SK-N-SH (cell line): ENCODE measurements around the gene DNAJC18. TPM values are rescaled to one million over a fixed set of nuclear protein-coding genes. Genes with fewer than 3 reads are reported as not detected.

Experiments used
- CTCF ChIA-PET: fragments of 300-600, 350-600 bp; formaldehyde crosslinking; extraction: SDS; loops from one replicate; lab custom pipeline; 2021; lab: Yijun Ruan, JAX
- POLR2A ChIA-PET: fragments of 350-600 bp; sonication (Branson Sonifier 250); formaldehyde crosslinking; extraction: SDS; loops from one replicate; lab custom pipeline; 2020; ENCODE audit warnings: antibody characterized with exemption, inconsistent platforms; lab: Yijun Ruan, JAX
- DNase-seq: peaks from one replicate; pipeline ENCODE4 v3.0.0; 2012
- H2AFZ ChIP-seq: fragments of 200-600 bp; sonication (generic); 2 replicates; pipeline ENCODE4 v1.8.1; 2016; ENCODE audit warnings: antibody characterized with exemption, mild to moderate bottlenecking, low read depth
- H3F3A ChIP-seq: fragments of 200-600 bp; sonication (generic); replicated peaks from 2 replicates; pipeline ENCODE3; 2016; ENCODE audit warnings: antibody characterized with exemption, mild to moderate bottlenecking; ENCODE audit not compliant: insufficient read depth
- H3K27ac ChIP-seq, 2 experiments: fragments of 200-500 bp in 1 of 2; fragments of 200-600 bp in 1 of 2; sonication (Bioruptor generic) in 1 of 2; sonication (generic), shearing (Covaris generic) in 1 of 2; 2 replicates each; pipeline versions ENCODE4 v1.5.1 to v1.6.1; 2014 to 2016; ENCODE audit warnings: low read depth in 2 of 2, inconsistent platforms in 1 of 2, low read length in 1 of 2, mild to moderate bottlenecking in 1 of 2, mixed read lengths in 1 of 2
- H3K27me3 ChIP-seq: fragments of 200-600 bp; sonication (generic), shearing (Covaris generic); 2 replicates; pipeline ENCODE4 v1.6.1; 2016; ENCODE audit warnings: mixed run types; ENCODE audit not compliant: insufficient read depth
- H3K36me3 ChIP-seq, 2 experiments: fragments of 200-500 bp in 1 of 2; fragments of 200-600 bp in 1 of 2; sonication (Bioruptor generic) in 1 of 2; sonication (generic) in 1 of 2; replicated peaks in 1 of 2; 2 replicates each; pipeline versions ENCODE3 to v1.5.1; 2014 to 2016; ENCODE audit warnings: low read length in 1 of 2, mild to moderate bottlenecking in 1 of 2; ENCODE audit not compliant: insufficient read depth in 2 of 2, control insufficient read depth in 1 of 2
- H3K4me1 ChIP-seq, 2 experiments: fragments of 200-500 bp in 1 of 2; fragments of 200-600 bp in 1 of 2; sonication (Bioruptor generic) in 1 of 2; sonication (generic), shearing (Covaris generic) in 1 of 2; 2 replicates each; pipeline versions ENCODE4 v1.5.1 to v1.6.1; 2014 to 2016; ENCODE audit warnings: low read depth in 1 of 2, low read length in 1 of 2, mixed run types in 1 of 2; ENCODE audit not compliant: insufficient read depth in 2 of 2, control insufficient read depth in 1 of 2
- H3K4me2 ChIP-seq: fragments of 200-600 bp; sonication (generic), shearing (Covaris generic); 2 replicates; pipeline ENCODE4 v1.6.1; 2017; ENCODE audit warnings: mixed run types
- H3K4me3 ChIP-seq, 2 experiments: fragments of 200-500 bp in 1 of 2; fragments of 200-600 bp in 1 of 2; sonication (Bioruptor generic) in 1 of 2; sonication (generic), shearing (Covaris generic) in 1 of 2; 2 replicates each; pipeline versions ENCODE4 v1.5.1 to v1.8.1; 2014 to 2016; ENCODE audit warnings: low read depth in 2 of 2, inconsistent platforms in 1 of 2, low read length in 1 of 2, mild to moderate bottlenecking in 1 of 2, mixed read lengths in 1 of 2, moderate library complexity in 1 of 2
- H3K79me2 ChIP-seq: fragments of 200-600 bp; sonication (generic); 2 replicates; pipeline ENCODE4 v1.8.1; 2017; ENCODE audit warnings: mild to moderate bottlenecking; ENCODE audit not compliant: insufficient read depth
- H3K9ac ChIP-seq: fragments of 200-600 bp; sonication (generic); 2 replicates; pipeline ENCODE4 v1.6.1; 2017; ENCODE audit warnings: mixed run types
- H3K9me2 ChIP-seq: fragments of 200-600 bp; sonication (generic); 2 replicates; pipeline ENCODE4 v1.6.1; 2017; ENCODE audit warnings: mixed run types
- H3K9me3 ChIP-seq: fragments of 200-600 bp; sonication (generic); 2 replicates; pipeline ENCODE4 v1.6.1; 2017; ENCODE audit warnings: mixed run types, mild to moderate bottlenecking, moderate library complexity
- H4K20me1 ChIP-seq: fragments of 200-600 bp; sonication (generic); 2 replicates; pipeline ENCODE4 v1.6.1; 2017; ENCODE audit warnings: mild to moderate bottlenecking, mixed run types; ENCODE audit not compliant: insufficient read depth
- CTCF ChIP-seq: fragments of 200-600 bp; sonication (generic); IDR thresholded peaks from 2 replicates; pipeline ENCODE4 v1.6.1; 2017; ENCODE audit warnings: antibody characterized with exemption, mild to moderate bottlenecking, moderate library complexity
- EP300 ChIP-seq, 2 experiments: IDR thresholded peaks; 2 replicates each; pipeline versions ENCODE4 v1.4.0 to v1.6.1; 2012; ENCODE audit warnings: borderline replicate concordance in 1 of 2, low read depth in 1 of 2, low read length in 1 of 2
- EZH2phosphoT487 ChIP-seq: fragments of 200-600 bp; sonication (generic); IDR thresholded peaks from 2 replicates; pipeline ENCODE4 v1.6.1; 2017; ENCODE audit warnings: low read depth, mixed run types, mild to moderate bottlenecking, antibody characterized with exemption, moderate library complexity, borderline replicate concordance
- FOSL2 ChIP-seq: IDR thresholded peaks from 2 replicates; pipeline ENCODE4 v1.4.0; 2012; ENCODE audit warnings: low read depth, mild to moderate bottlenecking, moderate library complexity, borderline replicate concordance
- FOXJ3 ChIP-seq: sonication (generic); formaldehyde crosslinking; IDR thresholded peaks from 2 replicates; pipeline ENCODE4 v1.5.1; 2020; ENCODE audit warnings: mild to moderate bottlenecking, missing genetic modification reagents
- FOXM1 ChIP-seq: IDR thresholded peaks from 2 replicates; pipeline ENCODE4 v1.4.0; 2012; ENCODE audit warnings: low read depth, mild to moderate bottlenecking
- GATA2 ChIP-seq: sonication (generic); formaldehyde crosslinking; IDR thresholded peaks from 2 replicates; pipeline ENCODE4 v1.5.0; 2020; ENCODE audit warnings: mild to moderate bottlenecking, missing genetic modification reagents
- JUND ChIP-seq: IDR thresholded peaks from 2 replicates; pipeline ENCODE4 v1.4.0; 2012
- PBX3 ChIP-seq: IDR thresholded peaks from 2 replicates; pipeline ENCODE4; 2012
- POLR2AphosphoS5 ChIP-seq: IDR thresholded peaks from 2 replicates; pipeline ENCODE4 v1.6.1; 2012; ENCODE audit warnings: low read depth, low read length
- RAD21 ChIP-seq: IDR thresholded peaks from 2 replicates; pipeline ENCODE4 v1.6.1; 2012; ENCODE audit warnings: mild to moderate bottlenecking, low read length
- RFX5 ChIP-seq: IDR thresholded peaks from 2 replicates; pipeline ENCODE4 v1.6.1; 2012; ENCODE audit warnings: mild to moderate bottlenecking, improper control_type of control experiment, low read length
- SMC3 ChIP-seq: IDR thresholded peaks from 2 replicates; pipeline ENCODE4 v1.6.1; 2012; ENCODE audit warnings: low read depth, low read length, improper control_type of control experiment
- TAF1 ChIP-seq: IDR thresholded peaks from 2 replicates; pipeline ENCODE4 v1.6.1; 2012; ENCODE audit warnings: low read depth, mild to moderate bottlenecking, low read length, moderate library complexity, borderline replicate concordance
- USF1 ChIP-seq: IDR thresholded peaks from 2 replicates; pipeline ENCODE4 v1.4.0; 2012; ENCODE audit warnings: low read depth, borderline replicate concordance
- USF2 ChIP-seq: fragments of 150-350 bp; IDR thresholded peaks from 2 replicates; pipeline ENCODE4 v1.6.1; 2017; ENCODE audit warnings: antibody characterized with exemption, low read length, low read depth, borderline replicate concordance
- polyA plus RNA-seq, 3 experiments: library from polyadenylated mRNA; depleted of rRNA; stranded (reverse); fragments of >200 nt; gene quantifications; 2 replicates each; pipeline ENCODE4 v1.2.3, GENCODE V29; 2012

The DNAJC18 gene
- polyA plus RNA-seq, 1 of the 3 experiments (the other 2 are of a cell fraction): 7.4 TPM

GRCh38 chr5:139407517-139407916, 31.8 kb downstream of the DNAJC18 start:
- H3K9me2 ChIP-seq: no peaks in the 10 kb centered on the region
- CTCF ChIA-PET: interaction anchor here (0.7 to 5.7 kb wide), 5 partner anchors 15 to 226 kb away, joined by 3 to 39 read pairs (median 5); no protein-coding TSS in a partner anchor
- H3K4me1 ChIP-seq: peaks cover 0 to 27% of the 10 kb centered on the region in 2 experiments; a peak in 1 of 4 replicates
- no peaks in the 10 kb centered on the region for H3K27me3 ChIP-seq
- no peak for DNase-seq
- no peak overlapping the region for H3K4me3 ChIP-seq
- POLR2A ChIA-PET: no interaction called here
- H3K9me3 ChIP-seq: no peaks in the 10 kb centered on the region
- no peak overlapping the region for H2AFZ ChIP-seq
- peaks cover 8% of the 10 kb centered on the region for H3F3A ChIP-seq
- no peaks in the 10 kb centered on the region for H4K20me1 ChIP-seq
- H3K27ac ChIP-seq: no peak overlapping the region
- H3K9ac ChIP-seq: no peak overlapping the region
- peaks cover 0 to 4% of the 10 kb centered on the region in 2 experiments for H3K36me3 ChIP-seq
- TF ChIP-seq GATA2 (no peak), FOXJ3 (CRISPR knock-in tag) (no peak), RFX5 (no peak), PBX3 (no peak), USF1 (no peak), EZH2phosphoT487 (no peak), SMC3 (no peak), CTCF (no peak), TAF1 (no peak), EP300 (IDR thresholded peaks at IDR 0.05; ENCODE audit: borderline replicate concordance in 1 of 2, low read depth in 1 of 2, low read length in 1 of 2) (no peak), JUND (no peak), FOSL2 (no peak), FOXM1 (no peak), POLR2AphosphoS5 (no peak), RAD21 (no peak), USF2 (no peak)
- no peaks in the 10 kb centered on the region for H3K79me2 ChIP-seq
- H3K4me2 ChIP-seq: no peak overlapping the region
